HL-60/S4 (cell line): ENCODE measurements around the gene GPM6B.

Experiments
- in situ Hi-C: fragments of 300-500 bp; cut with MboI; formaldehyde crosslinking; loops from 2 replicates; pipeline ENCODE4 v1.14.3; 2022; ENCODE audit warnings: low sequenced_read_pairs

Gene GPM6B

GRCh38 chrX:13825178-13825762, 8.4 kb upstream of the GPM6B start:
- in situ Hi-C loops, result no loop called here

GRCh38 chrX:13824746-13825145, 7.9 kb upstream of the GPM6B start:
- in situ Hi-C loops, result no loop called here

- in situ Hi-C loops, result no loop called here
Observed at GRCh38 chrX:13821738-13822137, 4.8 kb upstream of the GPM6B start.

- in situ Hi-C loops, result no loop called here
Observed at GRCh38 chrX:13816176-13816575, 717 bp downstream of the GPM6B start.

GRCh38 chrX:13815664-13816063, 1.2 kb downstream of the GPM6B start:
- in situ Hi-C loops, result no loop called here

- in situ Hi-C loops, result no loop called here
Observed at GRCh38 chrX:13808865-13809264, 8.0 kb downstream of the GPM6B start.

- in situ Hi-C loops, result no loop called here
Observed at GRCh38 chrX:13808293-13808692, 8.6 kb downstream of the GPM6B start.

- in situ Hi-C loops, result no loop called here
Observed at GRCh38 chrX:13805241-13805640, 11.7 kb downstream of the GPM6B start.

- in situ Hi-C loops, result no loop called here
Observed at GRCh38 chrX:13803116-13803515, 13.8 kb downstream of the GPM6B start.

- in situ Hi-C loops, result no loop called here
Observed at GRCh38 chrX:13798184-13798583, 18.7 kb downstream of the GPM6B start.

GRCh38 chrX:13797512-13797911, 19.4 kb downstream of the GPM6B start:
- in situ Hi-C loops, result no loop called here

- in situ Hi-C loops, result no loop called here
Observed at GRCh38 chrX:13794417-13794816, 22.5 kb downstream of the GPM6B start.

- in situ Hi-C loops, result no loop called here
Observed at GRCh38 chrX:13793897-13794296, 23.0 kb downstream of the GPM6B start.

- in situ Hi-C loops, result no loop called here
Observed at GRCh38 chrX:13791559-13791958, 25.3 kb downstream of the GPM6B start.

- in situ Hi-C loops, result no loop called here
Observed at GRCh38 chrX:13791145-13791544, 25.7 kb downstream of the GPM6B start.

- in situ Hi-C loops, result no loop called here
Observed at GRCh38 chrX:13790206-13791131, 26.4 kb downstream of the GPM6B start.

GRCh38 chrX:13786048-13786447, 30.8 kb downstream of the GPM6B start:
- in situ Hi-C loops, result no loop called here

- in situ Hi-C loops, result no loop called here
Observed at GRCh38 chrX:13780868-13781427, 35.9 kb downstream of the GPM6B start.

- in situ Hi-C loops, result no loop called here
Observed at GRCh38 chrX:13778916-13779315, 38.0 kb downstream of the GPM6B start.

GRCh38 chrX:13776387-13776786, 40.5 kb downstream of the GPM6B start:
- in situ Hi-C loops, result no loop called here

GRCh38 chrX:13775837-13776236, 41.1 kb downstream of the GPM6B start:
- in situ Hi-C loops, result no loop called here

- in situ Hi-C loops, result no loop called here
Observed at GRCh38 chrX:13774696-13775095, 42.2 kb downstream of the GPM6B start.
